EL (cell line): ENCODE data around the gene PPID.
"Not testable (repeated sequence)": the region's sequence is repeated elsewhere in the genome, so short reads cannot be mapped to it uniquely, and the experiment has no call there.

Experiments
- DNase-seq: peaks from one replicate; pipeline ENCODE4 v3.0.0-alpha.2; 2016

The PPID gene

DNA sequence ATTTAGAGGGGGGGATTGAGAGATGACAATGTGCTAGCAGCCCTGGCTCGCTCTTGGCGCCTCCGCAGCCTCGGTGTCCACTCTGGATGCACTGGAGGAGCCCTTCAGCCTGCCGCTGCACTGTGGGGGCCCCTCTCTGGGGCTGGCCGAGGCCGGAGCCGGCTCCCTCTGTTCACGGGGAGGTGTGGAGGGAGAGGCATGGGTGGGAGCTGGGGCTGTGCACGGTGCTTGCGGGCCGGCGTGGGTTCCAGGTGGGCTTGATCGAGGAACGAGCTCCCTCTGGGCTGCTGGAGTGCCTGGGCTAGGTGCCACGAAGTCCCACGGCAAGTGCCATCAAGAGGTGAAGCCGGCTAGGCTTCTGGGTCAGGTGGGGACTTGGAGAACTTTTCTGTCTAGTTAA, 58.4 kb downstream of the PPID start:
- DNase-seq: no peak

GRCh38 chr4:158663707-158664625, 59.2 kb downstream of the PPID start:
- not testable (repeated sequence) for DNase-seq

DNA sequence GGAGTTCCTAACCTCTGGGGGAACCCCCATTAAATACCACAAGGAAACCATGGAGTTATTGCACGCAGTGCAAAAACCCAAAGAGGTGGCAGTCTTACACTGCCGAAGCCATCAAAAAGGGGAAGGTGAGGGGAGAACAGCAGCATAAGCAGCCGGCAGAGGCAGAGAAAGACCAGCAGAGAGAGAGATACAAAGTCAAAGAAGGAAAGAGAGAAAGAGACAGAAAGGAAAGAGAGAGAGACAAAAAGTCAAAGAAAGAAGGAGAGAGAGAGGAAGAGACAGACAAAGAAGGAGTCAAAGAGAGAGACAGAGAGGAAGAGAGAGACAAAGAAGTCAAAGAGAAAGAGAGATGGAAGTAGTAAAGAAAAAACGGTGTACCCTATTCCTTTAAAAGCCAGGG, 59.9 kb downstream of the PPID start:
- DNase-seq: not testable (repeated sequence)
